Stimulated activated CD4-positive, alpha-beta T cell treated with anti-CD3 and anti-CD28 coated beads, Interleukin-1b, Interleukin-23, amount 100 ng/mL, for 1 hour (primary cell): ENCODE data around the gene ECE1.
"Not testable (repeated sequence)": the region's sequence is repeated elsewhere in the genome, so short reads cannot be mapped to it uniquely, and the experiment has no call there.

Experiments used
- DNase-seq, 2 donors: peaks; one replicate each; pipeline ENCODE4 v3.0.0-alpha.2; 2020; ENCODE audit warnings: low read depth in 2 of 2

Gene ECE1

DNA sequence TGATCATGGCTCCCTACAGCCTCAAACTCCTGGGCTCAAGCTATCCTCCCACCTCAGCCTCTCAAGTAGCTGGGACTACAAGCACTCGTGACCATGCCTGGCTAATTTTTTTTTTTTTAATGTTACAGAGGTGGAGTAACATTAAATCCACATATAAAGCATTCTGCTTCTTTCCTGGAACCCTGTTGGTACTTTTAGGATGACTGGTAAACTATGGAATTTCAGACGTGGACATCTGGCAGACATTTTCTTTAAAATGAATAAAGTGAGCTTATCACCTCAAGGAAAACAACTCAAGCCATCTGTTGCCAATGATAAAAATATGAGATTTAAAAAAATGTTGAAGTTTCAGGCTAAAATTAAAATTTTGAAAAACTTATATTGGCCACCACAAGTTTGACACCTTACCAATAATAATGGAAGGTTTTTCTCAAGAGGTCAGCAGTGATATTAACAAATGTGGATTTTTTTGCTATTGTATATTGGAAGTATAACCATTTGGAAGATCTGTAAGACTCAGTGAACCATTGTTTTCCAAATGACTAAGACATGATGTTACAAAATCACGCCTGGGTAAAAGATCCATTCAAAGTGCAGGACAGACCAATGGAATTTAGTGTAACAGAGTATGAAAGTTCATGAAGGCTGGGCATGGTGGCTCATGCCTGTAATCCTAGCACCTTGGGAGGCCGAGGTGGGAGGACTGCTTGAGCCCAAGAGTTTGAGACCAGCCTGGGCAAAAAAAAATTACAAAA lies 60.8 kb downstream of the ECE1 start:
- DNase-seq = no peak

GRCh38 chr1:21228224-21228623 lies 62.0 kb downstream of the ECE1 start:
- not testable (repeated sequence) for DNase-seq

GRCh38 chr1:21225065-21225464 lies 65.2 kb downstream of the ECE1 start:
- DNase-seq = no peak

- DNase-seq = no peak
Observed at GRCh38 chr1:21220815-21221214, 69.4 kb downstream of the ECE1 start.

- DNase-seq = no peak
Observed at GRCh38 chr1:21219674-21220073, 70.6 kb downstream of the ECE1 start.

DNA sequence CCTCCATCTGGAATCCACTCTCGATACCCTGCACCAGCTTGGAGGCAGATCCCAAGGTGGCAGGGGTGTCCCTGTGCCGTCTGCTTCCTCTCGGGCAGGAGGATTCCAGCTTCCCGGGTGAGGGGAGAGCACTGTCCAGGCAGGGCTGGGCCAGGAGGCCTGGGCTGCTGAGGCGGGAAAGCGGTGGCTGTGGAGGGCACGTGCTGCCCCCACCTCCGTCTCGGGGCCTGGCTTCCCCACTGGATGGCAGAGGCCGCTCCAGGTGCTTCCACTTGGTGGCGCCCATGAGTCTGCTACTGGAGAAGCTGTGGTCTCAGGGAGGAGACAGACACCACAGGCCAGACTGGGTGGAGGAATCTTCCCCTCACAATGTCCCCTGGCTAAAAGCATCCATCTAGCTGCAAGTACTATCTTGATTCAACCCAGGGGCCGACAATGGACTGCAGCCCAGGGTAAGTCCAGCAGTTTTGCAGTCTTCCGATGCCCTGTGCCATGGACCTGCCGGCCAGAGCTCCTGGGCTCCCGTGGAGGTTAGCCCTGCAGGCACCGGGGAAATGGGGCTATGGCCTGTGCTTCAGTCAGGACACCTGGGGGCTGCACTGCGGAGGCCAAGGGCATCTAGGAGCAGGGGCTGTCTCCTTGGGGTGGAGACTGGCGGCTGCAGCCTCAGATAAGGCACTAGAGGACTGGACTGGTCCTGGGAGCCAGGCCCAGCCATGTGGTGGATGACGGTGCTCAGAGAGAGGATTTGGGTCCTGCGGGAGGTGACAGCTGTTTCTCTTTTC lies 72.3 kb downstream of the ECE1 start:
- no peak for DNase-seq

DNA sequence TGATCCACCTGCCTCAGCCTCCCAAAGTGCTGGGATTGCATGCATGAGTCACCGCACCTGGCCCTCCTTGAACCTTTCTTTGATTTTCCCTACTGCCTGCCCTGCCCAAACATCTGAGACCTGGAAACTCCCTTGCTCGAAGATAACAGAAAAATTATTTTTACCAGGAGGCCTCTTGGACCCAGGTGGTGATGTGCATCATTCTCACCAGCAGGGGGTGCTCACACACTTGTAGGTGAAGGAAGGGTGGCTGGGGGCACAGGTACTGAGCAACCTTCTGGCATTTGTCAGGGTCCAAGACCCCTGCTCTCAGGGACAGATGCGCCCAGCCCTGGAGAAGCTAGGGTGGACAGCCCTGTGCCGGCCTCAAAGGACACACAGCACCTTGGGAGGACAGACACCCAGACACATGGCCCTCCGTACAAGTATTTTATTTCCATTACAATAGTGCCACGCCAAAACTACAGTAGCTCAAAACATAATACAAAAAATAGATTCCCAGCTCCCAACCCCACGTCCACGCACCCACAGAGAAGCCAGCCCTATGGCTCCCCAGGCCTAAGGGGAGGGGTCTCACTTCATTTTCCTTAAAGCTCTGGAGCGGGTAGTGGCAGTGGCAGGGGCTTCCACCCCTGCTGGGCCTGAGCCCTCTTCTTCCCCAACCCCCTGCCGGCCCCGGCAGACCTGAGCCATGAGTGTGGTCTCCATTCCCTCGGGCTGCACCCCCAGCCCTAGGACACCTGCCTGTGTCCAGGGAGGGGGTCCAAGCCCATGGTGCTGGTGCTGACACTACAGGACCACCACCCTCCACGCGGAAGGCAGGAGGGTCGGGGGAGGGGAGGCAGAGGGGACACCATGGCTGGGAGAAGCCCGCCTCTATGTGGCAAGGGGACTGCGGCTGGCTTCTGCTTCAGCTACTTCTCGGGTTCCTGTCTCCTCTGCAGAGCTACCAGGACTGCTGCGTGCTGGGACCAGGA lies 73.1 kb downstream of the ECE1 start:
- peak; percentile 24 to 50 for DNase-seq

GRCh38 chr1:21212126-21212525 lies 78.1 kb downstream of the ECE1 start:
- no peak for DNase-seq

DNA sequence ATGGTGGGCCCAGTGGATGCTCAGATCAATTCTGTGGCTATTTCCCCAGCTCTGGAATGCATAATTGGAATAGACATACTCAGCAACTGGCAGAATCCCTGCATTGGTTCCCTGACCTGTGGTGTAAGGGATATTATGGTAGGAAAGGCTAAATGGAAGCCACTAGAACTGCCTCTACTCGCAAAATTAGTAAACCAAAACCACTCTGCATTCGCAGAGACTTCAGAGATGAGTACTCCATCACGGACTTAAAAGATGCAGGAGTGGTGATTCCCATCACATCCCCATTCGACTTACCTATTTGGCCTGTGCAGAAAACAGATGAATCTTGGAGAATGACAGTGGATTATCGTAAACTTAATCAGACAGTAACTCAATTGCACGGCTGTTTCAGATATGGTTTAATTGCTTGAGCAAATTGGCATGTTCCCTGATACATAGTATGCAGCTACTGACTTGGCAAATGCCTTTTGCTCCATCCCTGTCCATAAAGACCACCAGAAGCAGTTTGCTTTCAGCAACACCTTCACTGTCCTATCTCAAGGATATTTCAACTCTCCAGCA lies 82.0 kb downstream of the ECE1 start:
- not testable (repeated sequence) for DNase-seq

DNA sequence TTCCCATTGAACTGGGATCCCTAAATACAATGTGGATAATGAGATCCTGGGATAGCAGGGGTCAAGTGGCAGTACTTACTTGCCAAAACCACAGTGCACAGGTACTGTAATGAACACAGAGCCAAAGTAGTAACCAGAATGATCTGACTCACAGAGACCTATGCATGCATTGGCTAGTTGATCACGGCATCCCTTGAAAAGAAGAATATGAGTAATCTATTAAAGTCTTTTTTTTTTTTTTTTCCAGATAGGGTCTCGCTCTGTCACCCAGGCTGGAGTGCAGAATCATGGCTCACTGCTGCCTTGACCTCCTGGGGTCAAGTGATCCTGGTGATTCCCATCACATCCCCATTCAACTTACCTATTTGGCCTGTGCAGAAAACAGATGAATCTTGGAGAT lies 84.1 kb downstream of the ECE1 start:
- DNase-seq = no peak

- DNase-seq = no peak
Observed at GRCh38 chr1:21205416-21205815, 84.8 kb downstream of the ECE1 start.

DNA sequence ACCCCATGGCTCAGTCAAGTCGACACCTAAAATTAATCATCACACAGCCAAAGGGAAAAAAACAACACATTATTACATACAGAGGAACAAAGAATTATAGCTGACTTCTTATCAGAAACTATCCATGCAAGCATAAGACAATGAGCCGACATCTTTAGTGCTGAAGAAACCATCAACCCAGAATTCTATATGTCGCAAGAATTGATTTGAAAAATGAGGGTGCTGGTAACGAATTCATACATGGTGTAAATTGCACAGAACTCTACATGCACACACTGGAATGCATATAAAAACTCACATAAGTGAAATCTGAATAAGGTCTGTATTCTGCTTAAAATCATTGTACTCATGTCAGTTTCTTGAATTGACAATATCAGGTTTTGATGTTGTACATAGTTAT lies 88.6 kb downstream of the ECE1 start:
- no peak for DNase-seq

DNA sequence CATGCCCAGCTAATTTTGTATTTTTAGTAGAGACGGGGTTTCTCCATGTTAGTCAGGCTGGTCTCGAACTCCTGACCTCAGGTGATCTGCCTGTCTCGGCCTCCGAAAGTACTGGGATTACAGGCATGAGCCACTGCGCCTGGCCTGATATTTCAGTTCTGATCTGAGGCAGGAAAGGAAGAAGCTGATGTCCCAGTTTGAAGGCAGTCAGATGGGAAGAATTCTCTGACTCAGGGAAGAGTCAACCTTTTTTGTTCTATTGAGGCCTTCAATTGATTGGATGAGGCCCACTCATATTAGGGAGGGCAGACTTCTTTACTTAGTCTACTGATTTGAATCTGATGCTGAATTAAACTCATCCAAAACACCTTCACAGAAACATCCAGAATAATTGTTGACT lies 89.0 kb downstream of the ECE1 start:
- DNase-seq = not testable (repeated sequence)

- no peak for DNase-seq
Observed at GRCh38 chr1:21200767-21201166, 89.5 kb downstream of the ECE1 start.

- DNase-seq = no peak
Observed at GRCh38 chr1:21198929-21199328, 91.3 kb downstream of the ECE1 start.

DNA sequence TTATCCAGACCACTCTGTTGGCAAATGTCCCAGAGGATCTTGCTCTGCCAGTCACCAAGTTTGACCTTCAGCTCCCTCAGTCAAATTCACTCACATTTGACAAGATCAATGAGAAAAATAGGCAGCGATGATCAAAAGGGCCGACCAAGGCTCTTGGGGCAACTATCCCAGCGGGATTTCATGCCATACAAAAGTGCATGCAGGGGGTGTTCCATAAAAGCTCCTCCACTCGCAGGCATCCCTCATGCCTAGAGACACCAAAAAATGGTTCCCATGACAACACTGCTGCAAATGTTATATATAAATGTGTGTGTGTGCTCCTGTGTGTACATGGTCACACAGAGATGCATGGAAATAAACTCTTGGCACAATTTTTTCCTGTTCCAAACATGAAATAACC lies 97.4 kb downstream of the ECE1 start:
- DNase-seq = no peak

GRCh38 chr1:21192284-21192683 lies 98.0 kb downstream of the ECE1 start:
- no peak for DNase-seq

GRCh38 chr1:21190771-21191170 lies 99.5 kb downstream of the ECE1 start:
- DNase-seq = not testable (repeated sequence)

DNA sequence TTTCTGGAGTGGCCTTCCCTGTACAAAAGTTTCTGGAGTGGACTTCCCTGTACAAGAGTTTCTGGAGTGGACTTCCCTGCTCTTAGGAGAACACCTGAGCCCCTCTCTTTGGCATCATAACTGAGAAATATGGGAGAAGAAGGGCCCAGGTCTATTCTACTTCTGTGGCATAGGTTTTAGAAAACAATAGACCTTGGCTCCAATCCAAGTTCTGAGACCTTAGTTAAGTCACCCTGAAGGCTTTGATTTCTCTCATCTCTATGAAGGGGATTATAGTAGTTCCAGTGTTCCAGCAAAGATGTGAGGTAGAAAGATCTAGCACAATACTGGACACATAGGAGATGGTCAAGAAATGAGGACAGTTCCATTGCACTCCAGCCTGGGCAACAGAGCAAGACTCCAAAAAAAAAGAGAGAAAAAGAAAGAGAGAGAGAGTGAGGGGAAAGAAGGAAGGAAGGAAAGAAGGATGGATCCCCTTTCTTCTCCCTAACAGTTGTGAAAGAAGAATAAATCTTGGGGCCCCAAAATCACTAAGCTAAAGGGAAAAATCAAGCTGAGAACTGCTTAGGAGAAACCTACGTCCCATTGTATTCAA lies 100.3 kb downstream of the ECE1 start:
- no peak for DNase-seq

- no peak for DNase-seq
Observed at GRCh38 chr1:21189421-21189820, 100.8 kb downstream of the ECE1 start.

GRCh38 chr1:21188235-21188634 lies 102.0 kb downstream of the ECE1 start:
- no peak for DNase-seq
